LNCaP clone FGC (cell line): ENCODE data around the gene SBNO1.

Source experiments
- DNase-seq: peaks from one replicate; pipeline ENCODE4 v3.0.0-alpha.2; 2011; ENCODE audit warnings: low read depth
- H3K4me3 ChIP-seq: 2 replicates; pipeline ENCODE4 v1.5.1; 2011; ENCODE audit warnings: mild to moderate bottlenecking, low read depth, low read length, control low read depth
- CTCF ChIP-seq: IDR thresholded peaks from 2 replicates; pipeline ENCODE4 v1.5.1; 2012; ENCODE audit warnings: mild to moderate bottlenecking; ENCODE audit not compliant: control insufficient read depth, insufficient read depth; ENCODE audit errors: extremely low read depth

SBNO1 gene

DNA sequence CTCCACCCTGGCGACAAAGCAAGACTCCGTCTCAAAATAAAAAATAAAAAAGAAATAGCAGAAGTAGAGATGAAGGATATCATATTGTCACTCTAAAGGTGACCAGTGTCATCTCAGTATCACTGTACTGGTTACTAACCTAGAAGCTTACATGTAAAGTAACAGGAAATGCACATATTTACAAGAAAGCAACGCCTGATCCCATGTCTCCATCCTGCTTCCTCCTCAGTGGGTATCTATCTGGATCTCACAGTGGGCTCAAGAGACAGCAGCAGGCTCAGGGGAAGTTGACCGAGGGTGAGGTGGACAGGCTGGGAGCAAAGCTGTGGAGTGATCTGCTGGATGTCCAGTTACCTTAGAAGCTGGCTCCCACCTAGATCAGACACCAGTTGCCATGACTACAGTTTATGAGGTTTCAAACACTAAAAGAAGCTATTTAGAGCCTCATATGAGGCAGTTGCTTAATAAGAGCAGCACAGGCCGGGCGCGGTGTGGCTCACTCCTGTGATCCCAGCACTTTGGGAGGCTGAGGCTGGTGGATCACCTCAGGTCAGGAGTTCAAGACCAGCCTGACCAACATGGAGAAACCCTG lies 120.9 kb downstream of the SBNO1 start:
- H3K4me3 ChIP-seq: no peak overlapping the region
- no peak for TF ChIP-seq CTCF
- no peak for DNase-seq

- DNase-seq: no peak
- H3K4me3 ChIP-seq: no peak overlapping the region
These were observed 122.3 kb downstream of the SBNO1 start for GRCh38 chr12:123242116-123242904.

More at GRCh38 chr12:123242116-123242904, 122.3 kb downstream of the SBNO1 start:
- no peak for TF ChIP-seq CTCF
